BE2C (cell line): Measurements from ENCODE around the gene MSH6.

Experiments
- DNase-seq: peaks from one replicate; pipeline ENCODE4 v3.0.0-alpha.2; 2020
- H3K27me3 ChIP-seq: fragments of 250-450 bp; sonication (Bioruptor Pico); 2 replicates; pipeline ENCODE4 v1.5.1; 2020; ENCODE audit warnings: mild to moderate bottlenecking
- H3K36me3 ChIP-seq: fragments of 250-450 bp; sonication (Bioruptor Pico); 2 replicates; pipeline ENCODE4 v1.5.1; 2020; ENCODE audit warnings: mild to moderate bottlenecking
- H3K4me1 ChIP-seq: fragments of 250-450 bp; sonication (Bioruptor Pico); 2 replicates; pipeline ENCODE4 v1.5.1; 2020
- H3K4me3 ChIP-seq: 2 replicates; pipeline ENCODE4 v1.5.1; 2011; ENCODE audit warnings: low read depth, low read length
- H3K9me3 ChIP-seq: fragments of 250-450 bp; sonication (Bioruptor Pico); 2 replicates; pipeline ENCODE4 v1.5.1; 2020
- CTCF ChIP-seq: IDR thresholded peaks from 2 replicates; pipeline ENCODE4 v1.5.1; 2012; ENCODE audit warnings: mild to moderate bottlenecking, low read depth, low read length

The MSH6 gene

GRCh38 chr2:47741101-47741500 lies 41.8 kb upstream of the MSH6 start:
- no peak for TF ChIP-seq CTCF
- H3K36me3 ChIP-seq = no peaks in the 10 kb centered on the region
- no peaks in the 10 kb centered on the region for H3K4me1 ChIP-seq
- no peaks in the 10 kb centered on the region for H3K9me3 ChIP-seq
- no peak for DNase-seq
- H3K4me3 ChIP-seq = no peak overlapping the region
- no peaks in the 10 kb centered on the region; the same call in 1 of the 2 replicates for H3K27me3 ChIP-seq

GRCh38 chr2:47741637-47742036 lies 41.3 kb upstream of the MSH6 start:
- Histone ChIP-seq H3K4me1 (no peaks in the 10 kb centered on the region), H3K36me3 (no peaks in the 10 kb centered on the region), H3K4me3 (no peak overlapping the region), H3K9me3 (no peaks in the 10 kb centered on the region), H3K27me3 (no peaks in the 10 kb centered on the region; the same call in 1 of the 2 replicates)
- no peak for TF ChIP-seq CTCF
- DNase-seq = no peak

GRCh38 chr2:47744074-47744473 lies 38.9 kb upstream of the MSH6 start:
- no peak for DNase-seq
- Histone ChIP-seq H3K9me3 (no peaks in the 10 kb centered on the region), H3K27me3 (no peaks in the 10 kb centered on the region; the same call in 1 of the 2 replicates), H3K4me1 (no peaks in the 10 kb centered on the region), H3K36me3 (no peaks in the 10 kb centered on the region), H3K4me3 (no peak overlapping the region)
- TF ChIP-seq CTCF = no peak

GRCh38 chr2:47747878-47748277 lies 35.1 kb upstream of the MSH6 start:
- no peak for DNase-seq
- no peaks in the 10 kb centered on the region for H3K27me3 ChIP-seq
- TF ChIP-seq CTCF = no peak
- no peaks in the 10 kb centered on the region for H3K9me3 ChIP-seq
- no peak overlapping the region for H3K4me3 ChIP-seq
- no peaks in the 10 kb centered on the region for H3K36me3 ChIP-seq
- H3K4me1 ChIP-seq = no peaks in the 10 kb centered on the region; the same call in 1 of the 2 replicates

- no peak for TF ChIP-seq CTCF
- Histone ChIP-seq H3K36me3 (no peaks in the 10 kb centered on the region), H3K9me3 (no peaks in the 10 kb centered on the region), H3K4me3 (no peak overlapping the region), H3K27me3 (no peaks in the 10 kb centered on the region), H3K4me1 (no peaks in the 10 kb centered on the region; the same call in 1 of the 2 replicates)
- DNase-seq = no peak
Observed at GRCh38 chr2:47751856-47752414, 31.0 kb upstream of the MSH6 start.

- no peaks in the 10 kb centered on the region for H3K9me3 ChIP-seq
- H3K4me3 ChIP-seq = no peak overlapping the region
- no peaks in the 10 kb centered on the region for H3K27me3 ChIP-seq
- DNase-seq = no peak
- H3K36me3 ChIP-seq = no peaks in the 10 kb centered on the region
- no peak for TF ChIP-seq CTCF
- no peaks in the 10 kb centered on the region for H3K4me1 ChIP-seq
Observed at GRCh38 chr2:47767497-47767844, 15.5 kb upstream of the MSH6 start.
